Erythroblast (primary cell): ENCODE measurements around the gene ETF1.

Source experiments
- GATA1 ChIP-seq: IDR thresholded peaks from 2 replicates; pipeline ENCODE4 v1.6.1; 2011; ENCODE audit warnings: low read depth, mild to moderate bottlenecking, control low read depth, low read length, moderate library complexity
- POLR2A ChIP-seq: IDR thresholded peaks from 2 replicates; pipeline ENCODE4 v1.6.1; 2011; ENCODE audit warnings: mild to moderate bottlenecking, low read length

DNA sequence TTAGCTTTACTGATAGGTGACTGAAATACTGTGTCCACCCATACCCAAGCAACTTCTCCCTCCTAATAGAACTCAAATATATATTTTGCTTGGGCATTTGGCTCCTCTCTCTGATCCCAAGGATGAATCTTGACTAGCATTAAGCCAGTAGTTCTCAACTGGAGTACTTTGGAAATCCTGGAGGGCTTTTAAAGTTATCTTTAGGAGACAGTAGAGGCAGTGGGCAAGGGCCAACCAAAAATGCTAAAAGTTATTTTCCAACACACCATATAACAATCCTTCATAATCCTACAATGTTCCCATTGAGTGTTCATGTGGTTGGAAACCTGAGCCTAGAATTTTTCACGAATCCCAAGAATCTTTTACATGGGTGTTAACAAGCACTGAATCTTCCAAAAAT, 11.1 kb upstream of the ETF1 start:
- TF ChIP-seq POLR2A (no peak), GATA1 (no peak)
